Endothelial cell of umbilical vein (primary cell): ENCODE measurements around the gene MYO19. TPM values are rescaled to one million over a fixed set of nuclear protein-coding genes. Genes with fewer than 3 reads are reported as not detected.

Source experiments
- BruUV-seq: library from RNA; stranded (reverse); fragments of 400-500 nt; replicated peaks from 2 replicates; lab custom pipeline; 2021; lab: Mats Ljungman, UMichigan
- CTCF ChIA-PET: fragments of 300-600, 350-600 bp; sonication (Branson Sonifier 250); formaldehyde crosslinking; loops from one replicate; lab custom pipeline; 2021; ENCODE audit warnings: antibody characterized with exemption, inconsistent platforms; lab: Charles Lee
- POLR2A ChIA-PET: fragments of 300-600, 350-600 bp; sonication (Branson Sonifier 250); formaldehyde crosslinking; loops from one replicate; lab custom pipeline; 2021; ENCODE audit warnings: antibody characterized with exemption, inconsistent platforms; lab: Charles Lee
- DNase-seq: peaks from one replicate; pipeline ENCODE4 v3.0.0-alpha.2; 2011; ENCODE audit warnings: low read depth, low spot score
- FAIRE-seq: peaks from 2 replicates; lab custom pipeline; 2011; peaks lifted over from hg19 to GRCh38; lab: Jason Lieb, UNC
- H2AFZ ChIP-seq: 2 replicates; pipeline ENCODE4 v1.6.0; 2012; ENCODE audit warnings: low read depth, low read length, control low read depth, inconsistent platforms
- H3K27ac ChIP-seq: 2 replicates; pipeline ENCODE4 v1.5.1; 2011; ENCODE audit warnings: low read depth, mild to moderate bottlenecking, control low read depth, low read length, moderate library complexity; ENCODE audit not compliant: insufficient read depth
- H3K27me3 ChIP-seq, 2 experiments: 2 replicates each; pipeline versions ENCODE4 v1.6.0 to v1.6.1; 2011; ENCODE audit warnings: low read length in 2 of 2, mixed read lengths in 1 of 2; ENCODE audit not compliant: control insufficient read depth in 2 of 2, insufficient read depth in 2 of 2
- H3K36me3 ChIP-seq, 2 experiments: 2 replicates in 1 of 2; 3 replicates in 1 of 2; pipeline ENCODE4 v1.5.1; 2011; ENCODE audit warnings: low read length in 2 of 2, mild to moderate bottlenecking in 1 of 2, moderate library complexity in 1 of 2; ENCODE audit not compliant: control insufficient read depth in 2 of 2, insufficient read depth in 2 of 2; ENCODE audit errors: extremely low read depth in 1 of 2
- H3K4me1 ChIP-seq: 3 replicates; pipeline ENCODE4 v1.5.1; 2011; ENCODE audit warnings: mild to moderate bottlenecking, low read length; ENCODE audit not compliant: control insufficient read depth, insufficient read depth; ENCODE audit errors: extremely low read depth
- H3K4me2 ChIP-seq: 2 replicates; pipeline ENCODE4 v1.6.1; 2011; ENCODE audit warnings: low read length, control low read depth, mixed read lengths; ENCODE audit not compliant: insufficient read depth
- H3K4me3 ChIP-seq, 3 experiments: fragments of 200-600 bp in 1 of 3; sonication (generic), shearing (Covaris generic) in 1 of 3; replicated peaks in 1 of 3; 2 replicates each; pipeline ENCODE4 v1.5.1; 2011 to 2016; ENCODE audit warnings: control low read depth in 3 of 3, low read length in 3 of 3, mild to moderate bottlenecking in 2 of 3, inconsistent platforms in 1 of 3, low read depth in 1 of 3, moderate library complexity in 1 of 3; ENCODE audit not compliant: insufficient read depth in 1 of 3
- H3K79me2 ChIP-seq: 2 replicates; pipeline ENCODE4 v1.6.0; 2012; ENCODE audit warnings: low read length, inconsistent platforms; ENCODE audit not compliant: control insufficient read depth, insufficient read depth
- H3K9ac ChIP-seq: replicated peaks from 2 replicates; pipeline ENCODE3; 2011; ENCODE audit warnings: low read length, control low read depth; ENCODE audit not compliant: insufficient read depth; ENCODE audit errors: extremely low read depth
- H3K9me1 ChIP-seq: replicated peaks from 3 replicates; pipeline ENCODE4 v1.6.0; 2011; ENCODE audit warnings: mild to moderate bottlenecking, low read length; ENCODE audit not compliant: control insufficient read depth, insufficient read depth; ENCODE audit errors: extremely low read depth
- H3K9me3 ChIP-seq: replicated peaks from 2 replicates; pipeline ENCODE4 v1.5.1; 2012; ENCODE audit warnings: low read length, inconsistent platforms; ENCODE audit not compliant: control insufficient read depth, insufficient read depth
- H4K20me1 ChIP-seq: replicated peaks from 2 replicates; pipeline ENCODE3; 2011; ENCODE audit warnings: mild to moderate bottlenecking, low read length; ENCODE audit not compliant: control insufficient read depth, insufficient read depth; ENCODE audit errors: extremely low read depth
- EZH2 ChIP-seq: IDR thresholded peaks from 2 replicates; pipeline ENCODE4 v1.6.1; 2012; ENCODE audit warnings: borderline replicate concordance, low read depth, mild to moderate bottlenecking, moderate library complexity, low read length, inconsistent platforms; ENCODE audit not compliant: severe bottlenecking
- FOS ChIP-seq: IDR thresholded peaks from 2 replicates; pipeline ENCODE4 v1.6.1; 2011; ENCODE audit warnings: mild to moderate bottlenecking, low read length, moderate library complexity, borderline replicate concordance; ENCODE audit not compliant: insufficient read depth
- GATA2 ChIP-seq: IDR thresholded peaks from 2 replicates; pipeline ENCODE4 v1.7.0; 2011; ENCODE audit warnings: low read depth, mild to moderate bottlenecking, moderate library complexity, mixed read lengths, low read length; ENCODE audit not compliant: insufficient read length, insufficient read depth
- JUN ChIP-seq: IDR thresholded peaks from 2 replicates; pipeline ENCODE4 v1.6.1; 2011; ENCODE audit warnings: borderline replicate concordance, low read depth; ENCODE audit not compliant: insufficient read length, insufficient read depth
- MYC ChIP-seq: IDR thresholded peaks from one replicate; pipeline ENCODE4 v1.6.1; 2011; ENCODE audit warnings: mild to moderate bottlenecking, low read depth, low read length
- POLR2A ChIP-seq: IDR thresholded peaks from 2 replicates; pipeline ENCODE4 v1.6.1; 2012; ENCODE audit warnings: low read depth, mild to moderate bottlenecking, control low read depth, low read length
- POLR2AphosphoS5 ChIP-seq: IDR thresholded peaks from 2 replicates; pipeline ENCODE4 v1.6.1; 2012; ENCODE audit warnings: low read depth, mild to moderate bottlenecking, control low read depth, low read length, moderate library complexity; ENCODE audit not compliant: insufficient read depth
- dilution Hi-C: fragments of 300-500 bp; cut with MboI; formaldehyde crosslinking; loops from one replicate; pipeline ENCODE4 v1.15.0; 2019; ENCODE audit warnings: low sequenced_read_pairs; ENCODE audit not compliant: extremely low pct_ligation_motif_present
- intact Hi-C: fragments of 100-400 bp; cut with micrococcal nuclease; formaldehyde crosslinking; loops from one replicate; pipeline ENCODE4 v1.10.0; 2022
- polyA plus RNA-seq, 4 experiments: library from polyadenylated mRNA; depleted of rRNA in 3 of 4; stranded (reverse) in 3 of 4; unstranded in 1 of 4; fragments of >200 nt; gene quantifications; 2 replicates each; pipeline versions ENCODE4 v1.2.1 to v1.2.3, GENCODE V29; 2011 to 2012; ENCODE audit warnings: missing spikeins in 1 of 4
- total RNA-seq: library from RNA; stranded (reverse); gene quantifications from 2 replicates; pipeline ENCODE4 v1.2.3, GENCODE V29; 2021
- TF ChIP-seq, protein P1 (sequence below), 2 donors: IDR thresholded peaks; 1 replicate in 1 of 2; 2 replicates in 1 of 2; pipeline ENCODE4 v1.5.1; 2011; ENCODE audit warnings: low read length in 2 of 2, mild to moderate bottlenecking in 2 of 2, moderate library complexity in 2 of 2, control low read depth in 1 of 2, inconsistent platforms in 1 of 2, low read depth in 1 of 2; ENCODE audit not compliant: insufficient read depth in 1 of 2; ENCODE audit errors: extremely low read depth in 1 of 2
- TF ChIP-seq, protein P2 (sequence below): IDR thresholded peaks from 2 replicates; pipeline ENCODE4 v1.6.1; 2011; ENCODE audit not compliant: insufficient read depth, insufficient read length

Gene MYO19
- total and polyA plus RNA-seq, 2 donors (not counting 3 experiments of a cell fraction or from before 2014, with no cell fraction given) = 75.4 to 95.7 TPM

GRCh38 chr17:36507266-36507665, 27.4 kb downstream of the MYO19 start:
- Histone ChIP-seq H3K4me1 (no peaks in the 10 kb centered on the region), H3K9ac (no peak overlapping the region), H3K36me3 (peaks cover 6 to 21% of the 10 kb centered on the region in 2 experiments), H4K20me1 (no peaks in the 10 kb centered on the region), H3K27me3 (no peaks in the 10 kb centered on the region), H3K9me1 (no peaks in the 10 kb centered on the region), H3K27ac (no peak overlapping the region), H3K79me2 (no peaks in the 10 kb centered on the region), H3K9me3 (no peaks in the 10 kb centered on the region), H2AFZ (no peak overlapping the region), H3K4me2 (no peak overlapping the region), H3K4me3 (no peak overlapping the region)
- no TSS peak for BruUV-seq
- DNase-seq (no peak), FAIRE-seq (no peak)
- CTCF ChIA-PET = no interaction called here
- dilution Hi-C loops = no loop called here
- TF ChIP-seq POLR2AphosphoS5 = no peak
- no peak for TF ChIP-seq GATA2
- TF ChIP-seq, protein P1, sequence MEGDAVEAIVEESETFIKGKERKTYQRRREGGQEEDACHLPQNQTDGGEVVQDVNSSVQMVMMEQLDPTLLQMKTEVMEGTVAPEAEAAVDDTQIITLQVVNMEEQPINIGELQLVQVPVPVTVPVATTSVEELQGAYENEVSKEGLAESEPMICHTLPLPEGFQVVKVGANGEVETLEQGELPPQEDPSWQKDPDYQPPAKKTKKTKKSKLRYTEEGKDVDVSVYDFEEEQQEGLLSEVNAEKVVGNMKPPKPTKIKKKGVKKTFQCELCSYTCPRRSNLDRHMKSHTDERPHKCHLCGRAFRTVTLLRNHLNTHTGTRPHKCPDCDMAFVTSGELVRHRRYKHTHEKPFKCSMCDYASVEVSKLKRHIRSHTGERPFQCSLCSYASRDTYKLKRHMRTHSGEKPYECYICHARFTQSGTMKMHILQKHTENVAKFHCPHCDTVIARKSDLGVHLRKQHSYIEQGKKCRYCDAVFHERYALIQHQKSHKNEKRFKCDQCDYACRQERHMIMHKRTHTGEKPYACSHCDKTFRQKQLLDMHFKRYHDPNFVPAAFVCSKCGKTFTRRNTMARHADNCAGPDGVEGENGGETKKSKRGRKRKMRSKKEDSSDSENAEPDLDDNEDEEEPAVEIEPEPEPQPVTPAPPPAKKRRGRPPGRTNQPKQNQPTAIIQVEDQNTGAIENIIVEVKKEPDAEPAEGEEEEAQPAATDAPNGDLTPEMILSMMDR (IDR thresholded peaks at IDR 0.05; ENCODE audit: extremely low read depth in 1 of 2, insufficient read depth in 1 of 2, low read depth in 1 of 2, low read length in 2 of 2) = no peak
- TF ChIP-seq FOS = no peak
- TF ChIP-seq JUN = no peak
- TF ChIP-seq, protein P2, sequence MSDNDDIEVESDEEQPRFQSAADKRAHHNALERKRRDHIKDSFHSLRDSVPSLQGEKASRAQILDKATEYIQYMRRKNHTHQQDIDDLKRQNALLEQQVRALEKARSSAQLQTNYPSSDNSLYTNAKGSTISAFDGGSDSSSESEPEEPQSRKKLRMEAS = no peak
- TF ChIP-seq EZH2 = no peak
- TF ChIP-seq MYC = no peak
- TF ChIP-seq POLR2A = no peak
- intact Hi-C loops = no loop called here
- POLR2A ChIA-PET = no interaction called here
